Activated CD8-positive, alpha-beta memory T cell treated with anti-CD3 and anti-CD28 coated beads for 48 hours (primary cell): Measurements from ENCODE around the gene OR1Q1.
"Not testable (repeated sequence)": the region's sequence is repeated elsewhere in the genome, so short reads cannot be mapped to it uniquely, and the experiment has no call there.

ENCODE experiments used
- DNase-seq, 3 experiments: peaks; one replicate each; pipeline ENCODE4 v3.0.0-alpha.2; 2020; ENCODE audit warnings: low read depth in 2 of 3, low spot score in 2 of 3

OR1Q1 gene

GRCh38 chr9:122614362-122614761 is at the start of gene OR1Q1:
Gene OR1Q1 (plus strand): TSS chr9:122614738. CDS start chr9:122614738, 0 bp downstream.
- no peak for DNase-seq

GRCh38 chr9:122567901-122568300 is 46.6 kb upstream of the OR1Q1 start:
- no peak for DNase-seq

DNA sequence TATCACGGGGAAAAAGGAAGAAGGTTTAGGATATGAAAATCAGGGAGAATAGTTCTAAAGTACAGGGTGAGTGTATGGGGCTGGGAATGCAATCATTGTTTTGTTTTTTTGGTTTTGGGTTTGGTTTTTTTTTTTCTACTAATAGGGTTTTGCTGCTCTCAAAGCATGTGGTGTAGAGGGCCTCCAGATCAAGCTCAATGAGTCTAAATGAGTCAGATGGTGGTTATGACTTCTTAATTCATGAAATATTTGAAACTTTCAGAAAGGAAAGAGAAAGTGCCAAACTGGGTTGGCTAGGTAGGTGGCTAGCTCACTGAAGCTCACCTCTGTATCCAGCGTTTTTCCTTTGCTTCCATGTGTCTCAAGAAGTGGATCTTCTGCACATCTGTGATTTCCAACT is 42.1 kb upstream of the OR1Q1 start:
- DNase-seq, result no peak

DNA sequence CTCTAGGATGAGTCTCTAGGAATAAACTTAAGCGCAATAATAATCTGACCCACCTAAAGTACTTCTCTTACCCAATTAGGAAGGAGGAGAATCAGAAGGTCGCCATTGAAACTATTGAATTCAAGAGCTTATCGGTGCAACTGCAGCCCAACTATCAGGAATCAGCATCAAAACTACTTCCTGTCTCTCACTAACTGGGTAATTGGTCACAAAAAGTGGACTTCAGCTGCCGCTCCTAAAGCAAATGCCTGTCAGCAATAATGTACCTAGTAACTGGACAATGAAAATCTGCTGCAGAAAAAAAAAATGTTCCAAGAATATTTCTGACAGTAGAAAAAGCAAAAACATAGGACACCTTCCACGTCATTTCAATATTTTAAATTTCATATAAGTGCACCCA is 34.7 kb upstream of the OR1Q1 start:
- no peak for DNase-seq

DNA sequence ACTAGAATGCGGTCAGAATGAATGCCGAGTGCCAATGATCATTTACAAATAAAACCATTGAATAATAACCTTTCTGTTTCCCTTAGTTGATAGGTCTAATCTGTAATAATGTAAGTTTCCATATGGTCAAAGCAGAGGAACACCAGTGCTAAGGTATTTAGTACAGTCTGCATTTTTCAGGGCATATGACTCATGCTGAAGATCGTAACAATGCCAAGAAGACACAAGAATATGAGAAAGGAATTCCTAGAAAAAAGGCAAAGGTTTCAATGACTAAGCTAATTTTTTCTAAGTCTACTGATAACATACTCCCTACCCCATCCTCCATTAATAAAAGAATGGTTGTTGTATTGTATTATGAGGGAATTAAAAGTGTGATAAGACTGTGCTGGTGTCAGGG is 34.2 kb upstream of the OR1Q1 start:
- DNase-seq, result no peak

DNA sequence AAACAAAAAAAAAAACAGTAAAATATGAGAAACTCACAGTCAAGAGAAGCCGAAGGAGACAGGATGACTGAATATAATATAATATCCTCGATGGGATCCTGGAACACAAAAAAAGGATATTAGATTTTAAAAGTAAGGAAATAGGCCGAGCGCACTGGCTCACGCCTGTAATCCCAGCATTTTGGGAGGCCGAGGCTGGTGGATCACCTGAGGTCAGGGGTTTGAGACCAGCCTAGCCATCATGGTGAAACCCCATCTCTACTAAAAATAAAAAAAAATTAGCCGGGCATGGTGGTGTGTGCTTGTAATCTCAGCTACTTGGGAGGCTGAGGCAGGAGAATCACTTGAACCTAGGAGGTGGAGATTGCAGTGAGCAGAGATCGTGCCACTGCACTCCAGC is 31.3 kb upstream of the OR1Q1 start, which contains the start of gene OR1L8:
Gene OR1L8 (minus strand): TSS at position 101 of the 400 bp plus-strand sequence. CDS start 14,907 bp downstream, outside the sequence.
- DNase-seq, result not testable (repeated sequence)

- no peak for DNase-seq
Observed at GRCh38 chr9:122605691-122606090, 8.8 kb upstream of the OR1Q1 start.

DNA sequence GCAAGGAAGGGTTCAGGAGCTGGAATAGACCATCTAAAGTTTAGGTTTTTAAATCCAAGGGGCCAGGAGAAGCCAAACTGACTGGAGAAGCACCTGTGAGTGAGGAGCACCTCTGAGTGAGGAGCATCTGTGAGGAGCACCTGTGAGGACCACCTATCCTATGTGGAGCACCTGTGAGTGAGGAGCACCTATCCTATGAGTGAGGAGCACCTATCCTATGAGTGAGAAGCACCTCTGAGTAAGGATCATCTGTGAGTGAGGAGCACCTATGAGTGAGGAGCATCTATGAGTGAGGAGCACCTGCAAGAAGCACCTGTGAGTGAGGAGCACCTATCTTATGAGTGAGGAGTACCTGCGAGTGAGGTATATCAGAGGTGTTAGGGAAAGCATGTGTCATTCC is 8.0 kb upstream of the OR1Q1 start:
- no peak for DNase-seq

DNA sequence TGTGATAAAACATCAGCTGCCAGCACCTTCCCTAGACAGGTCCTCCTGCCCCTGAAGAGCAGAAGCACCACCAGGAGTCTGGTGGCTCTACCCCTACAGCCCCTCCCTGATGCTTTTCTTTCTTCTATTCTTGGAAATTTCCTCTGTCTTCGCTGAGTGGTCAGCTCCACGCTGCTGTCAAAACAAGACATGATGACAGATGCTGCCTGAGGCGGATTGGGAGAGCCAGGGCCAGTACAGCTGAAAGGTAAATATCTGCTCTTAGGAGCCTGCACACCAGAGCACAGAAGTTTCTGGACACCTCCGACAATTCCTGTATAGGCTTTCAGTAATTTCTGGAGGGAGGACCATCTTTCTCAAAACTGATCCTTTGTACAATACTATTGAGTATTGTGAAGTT is 4.7 kb upstream of the OR1Q1 start:
- no peak for DNase-seq

DNA sequence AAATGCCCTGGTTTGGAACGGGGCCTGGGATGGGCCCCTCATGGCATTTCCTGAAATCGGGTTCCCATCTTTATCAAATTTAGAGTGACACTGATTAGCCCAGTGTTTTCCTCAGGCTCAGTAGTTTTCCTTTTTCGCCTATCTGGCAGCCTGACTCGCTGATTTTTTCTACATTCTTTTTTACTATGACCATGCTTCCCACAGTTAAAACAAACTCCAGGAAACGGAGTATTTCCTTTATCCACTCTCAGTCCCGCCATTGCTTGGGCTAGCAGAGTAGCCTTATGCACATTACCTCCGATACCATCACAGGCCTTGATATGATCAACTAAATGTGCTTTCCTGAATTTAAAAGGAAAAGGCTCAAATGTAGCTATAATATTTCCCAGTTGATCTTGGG is 5.5 kb downstream of the OR1Q1 start:
- DNase-seq, result no peak

- no peak for DNase-seq
Observed at GRCh38 chr9:122642226-122642625, 27.7 kb downstream of the OR1Q1 start.

- no peak for DNase-seq
Observed at GRCh38 chr9:122656378-122656777, 41.8 kb downstream of the OR1Q1 start.

DNA sequence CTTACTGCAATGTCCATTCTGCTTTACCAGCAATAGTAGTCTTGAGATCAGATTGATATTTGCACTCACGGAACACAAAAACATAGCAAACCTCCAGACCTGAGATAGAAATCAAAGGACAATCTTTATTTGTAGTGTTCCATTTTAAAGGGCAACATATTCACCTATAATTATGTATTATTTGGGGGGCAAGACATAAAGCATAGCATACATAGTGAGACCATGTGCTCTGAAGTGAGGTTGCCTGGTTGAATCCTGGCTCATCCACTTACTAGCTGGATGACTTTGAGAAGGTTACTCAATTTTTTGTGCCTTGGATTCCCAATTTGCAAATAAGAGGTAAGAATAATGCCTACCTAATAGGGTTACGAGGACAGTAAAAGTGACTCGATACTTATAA is 43.0 kb downstream of the OR1Q1 start, which contains the start of gene OR1B1:
Gene OR1B1 (minus strand): TSS at position 101 of the 400 bp plus-strand sequence.
- DNase-seq, result no peak

GRCh38 chr9:122661416-122661815 is 46.9 kb downstream of the OR1Q1 start, which contains the start of gene OR1L1:
Gene OR1L1 (plus strand): TSS chr9:122661716. CDS start chr9:122661716, 0 bp downstream.
- DNase-seq, result no peak
